Progenitor cell of endocrine pancreas (in vitro differentiated cells): ENCODE results near the gene FOSB. TPM values are rescaled to one million over a fixed set of nuclear protein-coding genes. Genes with fewer than 3 reads are reported as not detected.
A peak's percentile ranks its signal among the peaks of the same experiment; 100 is the strongest.

Experiments used
- DNase-seq: peaks from one replicate; pipeline ENCODE4 v3.0.0; 2021; ENCODE audit warnings: low spot score; ENCODE audit not compliant: unreplicated experiment
- H3K27ac Mint-ChIP-seq: 2 replicates; pipeline ENCODE4 v1.8.0; 2021; ENCODE audit warnings: mild to moderate bottlenecking, moderate library complexity, mixed read lengths
- H3K27me3 Mint-ChIP-seq: 2 replicates; pipeline ENCODE4 v1.8.0; 2021; ENCODE audit warnings: mixed read lengths
- H3K36me3 Mint-ChIP-seq: 2 replicates; pipeline ENCODE4 v1.8.0; 2022; ENCODE audit warnings: mixed read lengths; ENCODE audit not compliant: insufficient read depth
- H3K4me1 Mint-ChIP-seq: 2 replicates; pipeline ENCODE4 v1.8.0; 2021; ENCODE audit warnings: low read depth, mixed read lengths
- H3K4me3 Mint-ChIP-seq: 2 replicates; pipeline ENCODE4 v1.8.0; 2021; ENCODE audit warnings: low read depth, mild to moderate bottlenecking, moderate library complexity, mixed read lengths
- H3K9me3 Mint-ChIP-seq: 2 replicates; pipeline ENCODE4 v1.8.0; 2021; ENCODE audit warnings: low read depth, mixed read lengths
- total RNA-seq: library from RNA; stranded (reverse); gene quantifications from 2 replicates; pipeline ENCODE4 v1.2.1, GENCODE V29; 2021
- TF ChIP-seq, protein P1 (sequence below): fragments of 200-600 bp; sonication (generic); IDR thresholded peaks from one replicate; pipeline ENCODE4 v1.5.0; 2021; ENCODE audit warnings: antibody characterized with exemption, mild to moderate bottlenecking; ENCODE audit not compliant: unreplicated experiment

FOSB gene
- total RNA-seq, 1 donor from 2014 or later, result 7.3 TPM

DNA sequence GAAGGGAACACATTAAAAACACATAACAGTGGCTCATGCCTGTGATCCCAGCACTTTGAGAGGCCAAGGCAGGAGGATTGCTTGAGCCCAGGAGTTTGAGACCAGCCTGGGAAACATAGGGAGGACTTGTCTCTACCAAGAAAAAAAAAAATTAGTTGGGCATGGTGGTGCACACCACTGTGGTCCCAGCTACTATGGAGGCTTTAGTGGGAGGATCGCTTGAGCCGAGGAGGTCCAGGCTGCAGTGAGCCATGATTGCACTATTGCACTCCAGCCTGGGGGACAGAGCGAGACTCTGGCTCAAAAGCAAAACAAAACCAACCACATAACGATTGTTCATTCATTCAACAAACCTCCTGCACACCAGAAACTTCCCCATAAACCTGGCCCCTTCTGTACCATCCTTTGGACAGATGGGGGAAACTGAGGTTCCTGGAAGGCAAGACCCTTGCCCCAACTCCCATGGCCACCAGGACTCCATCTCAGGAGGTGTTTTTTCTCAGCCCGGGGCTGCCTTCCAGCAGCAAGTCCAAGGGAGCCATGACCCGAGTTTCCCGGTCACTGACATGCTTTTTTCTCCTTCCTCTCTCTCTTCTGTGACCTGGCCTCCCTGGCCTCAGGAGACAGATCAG lies 4.3 kb downstream of the FOSB start:
- H3K36me3 Mint-ChIP-seq, result no peaks in the 10 kb centered on the region

DNA sequence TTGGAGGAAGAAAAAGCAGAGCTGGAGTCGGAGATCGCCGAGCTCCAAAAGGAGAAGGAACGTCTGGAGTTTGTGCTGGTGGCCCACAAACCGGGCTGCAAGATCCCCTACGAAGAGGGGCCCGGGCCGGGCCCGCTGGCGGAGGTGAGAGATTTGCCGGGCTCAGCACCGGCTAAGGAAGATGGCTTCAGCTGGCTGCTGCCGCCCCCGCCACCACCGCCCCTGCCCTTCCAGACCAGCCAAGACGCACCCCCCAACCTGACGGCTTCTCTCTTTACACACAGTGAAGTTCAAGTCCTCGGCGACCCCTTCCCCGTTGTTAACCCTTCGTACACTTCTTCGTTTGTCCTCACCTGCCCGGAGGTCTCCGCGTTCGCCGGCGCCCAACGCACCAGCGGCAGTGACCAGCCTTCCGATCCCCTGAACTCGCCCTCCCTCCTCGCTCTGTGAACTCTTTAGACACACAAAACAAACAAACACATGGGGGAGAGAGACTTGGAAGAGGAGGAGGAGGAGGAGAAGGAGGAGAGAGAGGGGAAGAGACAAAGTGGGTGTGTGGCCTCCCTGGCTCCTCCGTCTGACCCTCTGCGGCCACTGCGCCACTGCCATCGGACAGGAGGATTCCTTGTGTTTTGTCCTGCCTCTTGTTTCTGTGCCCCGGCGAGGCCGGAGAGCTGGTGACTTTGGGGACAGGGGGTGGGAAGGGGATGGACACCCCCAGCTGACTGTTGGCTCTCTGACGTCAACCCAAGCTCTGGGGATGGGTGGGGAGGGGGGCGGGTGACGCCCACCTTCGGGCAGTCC lies 5.0 kb downstream of the FOSB start:
- no peak for DNase-seq
- Mint-ChIP-seq H3K27ac (peak overlapping the region; percentile 42), H3K4me1 (peaks cover 19% of the 10 kb centered on the region), H3K36me3 (no peaks in the 10 kb centered on the region), H3K27me3 (peaks cover 31% of the 10 kb centered on the region), H3K9me3 (no peaks in the 10 kb centered on the region), H3K4me3 (peak overlapping the region; percentile 77)
- TF ChIP-seq, protein P1, sequence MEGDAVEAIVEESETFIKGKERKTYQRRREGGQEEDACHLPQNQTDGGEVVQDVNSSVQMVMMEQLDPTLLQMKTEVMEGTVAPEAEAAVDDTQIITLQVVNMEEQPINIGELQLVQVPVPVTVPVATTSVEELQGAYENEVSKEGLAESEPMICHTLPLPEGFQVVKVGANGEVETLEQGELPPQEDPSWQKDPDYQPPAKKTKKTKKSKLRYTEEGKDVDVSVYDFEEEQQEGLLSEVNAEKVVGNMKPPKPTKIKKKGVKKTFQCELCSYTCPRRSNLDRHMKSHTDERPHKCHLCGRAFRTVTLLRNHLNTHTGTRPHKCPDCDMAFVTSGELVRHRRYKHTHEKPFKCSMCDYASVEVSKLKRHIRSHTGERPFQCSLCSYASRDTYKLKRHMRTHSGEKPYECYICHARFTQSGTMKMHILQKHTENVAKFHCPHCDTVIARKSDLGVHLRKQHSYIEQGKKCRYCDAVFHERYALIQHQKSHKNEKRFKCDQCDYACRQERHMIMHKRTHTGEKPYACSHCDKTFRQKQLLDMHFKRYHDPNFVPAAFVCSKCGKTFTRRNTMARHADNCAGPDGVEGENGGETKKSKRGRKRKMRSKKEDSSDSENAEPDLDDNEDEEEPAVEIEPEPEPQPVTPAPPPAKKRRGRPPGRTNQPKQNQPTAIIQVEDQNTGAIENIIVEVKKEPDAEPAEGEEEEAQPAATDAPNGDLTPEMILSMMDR, result no peak

More for the DNA sequence above, 4.3 kb downstream of the FOSB start:
- no peaks in the 10 kb centered on the region for H3K9me3 Mint-ChIP-seq
- H3K4me1 Mint-ChIP-seq, result peaks cover 19% of the 10 kb centered on the region
- H3K4me3 Mint-ChIP-seq, result peak overlapping the region; percentile 77
- H3K27ac Mint-ChIP-seq, result no peak overlapping the region
- peaks cover 31% of the 10 kb centered on the region for H3K27me3 Mint-ChIP-seq
- TF ChIP-seq, protein P1, result no peak
- DNase-seq, result no peak

DNA sequence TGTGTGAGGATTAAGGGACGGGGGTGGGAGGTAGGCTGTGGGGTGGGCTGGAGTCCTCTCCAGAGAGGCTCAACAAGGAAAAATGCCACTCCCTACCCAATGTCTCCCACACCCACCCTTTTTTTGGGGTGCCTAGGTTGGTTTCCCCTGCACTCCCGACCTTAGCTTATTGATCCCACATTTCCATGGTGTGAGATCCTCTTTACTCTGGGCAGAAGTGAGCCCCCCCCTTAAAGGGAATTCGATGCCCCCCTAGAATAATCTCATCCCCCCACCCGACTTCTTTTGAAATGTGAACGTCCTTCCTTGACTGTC lies 5.5 kb downstream of the FOSB start:
- Mint-ChIP-seq H3K4me1 (peaks cover 19% of the 10 kb centered on the region), H3K9me3 (no peaks in the 10 kb centered on the region), H3K27me3 (peaks cover 31% of the 10 kb centered on the region), H3K4me3 (no peak overlapping the region), H3K36me3 (no peaks in the 10 kb centered on the region), H3K27ac (no peak overlapping the region)
- TF ChIP-seq, protein P1, result no peak
- DNase-seq, result no peak

DNA sequence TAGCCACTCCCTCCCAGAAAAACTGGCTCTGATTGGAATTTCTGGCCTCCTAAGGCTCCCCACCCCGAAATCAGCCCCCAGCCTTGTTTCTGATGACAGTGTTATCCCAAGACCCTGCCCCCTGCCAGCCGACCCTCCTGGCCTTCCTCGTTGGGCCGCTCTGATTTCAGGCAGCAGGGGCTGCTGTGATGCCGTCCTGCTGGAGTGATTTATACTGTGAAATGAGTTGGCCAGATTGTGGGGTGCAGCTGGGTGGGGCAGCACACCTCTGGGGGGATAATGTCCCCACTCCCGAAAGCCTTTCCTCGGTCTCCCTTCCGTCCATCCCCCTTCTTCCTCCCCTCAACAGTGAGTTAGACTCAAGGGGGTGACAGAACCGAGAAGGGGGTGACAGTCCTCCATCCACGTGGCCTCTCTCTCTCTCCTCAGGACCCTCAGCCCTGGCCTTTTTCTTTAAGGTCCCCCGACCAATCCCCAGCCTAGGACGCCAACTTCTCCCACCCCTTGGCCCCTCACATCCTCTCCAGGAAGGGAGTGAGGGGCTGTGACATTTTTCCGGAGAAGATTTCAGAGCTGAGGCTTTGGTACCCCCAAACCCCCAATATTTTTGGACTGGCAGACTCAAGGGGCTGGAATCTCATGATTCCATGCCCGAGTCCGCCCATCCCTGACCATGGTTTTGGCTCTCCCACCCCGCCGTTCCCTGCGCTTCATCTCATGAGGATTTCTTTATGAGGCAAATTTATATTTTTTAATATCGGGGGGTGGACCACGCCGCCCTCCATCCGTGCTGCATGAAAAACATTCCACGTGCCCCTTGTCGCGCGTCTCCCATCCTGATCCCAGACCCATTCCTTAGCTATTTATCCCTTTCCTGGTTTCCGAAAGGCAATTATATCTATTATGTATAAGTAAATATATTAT lies 6.1 kb downstream of the FOSB start:
- Mint-ChIP-seq H3K4me1 (peaks cover 15% of the 10 kb centered on the region), H3K36me3 (no peaks in the 10 kb centered on the region), H3K9me3 (no peaks in the 10 kb centered on the region), H3K4me3 (peak overlapping the region; percentile 22), H3K27ac (peak overlapping the region; percentile 56), H3K27me3 (peaks cover 31% of the 10 kb centered on the region)
- TF ChIP-seq, protein P1, result no peak
- DNase-seq, result no peak
